Endothelial cell of umbilical vein (primary cell): ENCODE data around the gene APC2.

Experiments used
- CTCF ChIP-seq, 2 donors: IDR thresholded peaks; 1 replicate in 1 of 2; 2 replicates in 1 of 2; pipeline ENCODE4 v1.5.1; 2011; ENCODE audit warnings: low read length in 2 of 2, mild to moderate bottlenecking in 2 of 2, moderate library complexity in 2 of 2, control low read depth in 1 of 2, inconsistent platforms in 1 of 2, low read depth in 1 of 2; ENCODE audit not compliant: insufficient read depth in 1 of 2; ENCODE audit errors: extremely low read depth in 1 of 2
- EZH2 ChIP-seq: IDR thresholded peaks from 2 replicates; pipeline ENCODE4 v1.6.1; 2012; ENCODE audit warnings: borderline replicate concordance, low read depth, mild to moderate bottlenecking, moderate library complexity, low read length, inconsistent platforms; ENCODE audit not compliant: severe bottlenecking
- FOS ChIP-seq: IDR thresholded peaks from 2 replicates; pipeline ENCODE4 v1.6.1; 2011; ENCODE audit warnings: mild to moderate bottlenecking, low read length, moderate library complexity, borderline replicate concordance; ENCODE audit not compliant: insufficient read depth
- JUN ChIP-seq: IDR thresholded peaks from 2 replicates; pipeline ENCODE4 v1.6.1; 2011; ENCODE audit warnings: borderline replicate concordance, low read depth; ENCODE audit not compliant: insufficient read length, insufficient read depth
- MYC ChIP-seq: IDR thresholded peaks from one replicate; pipeline ENCODE4 v1.6.1; 2011; ENCODE audit warnings: mild to moderate bottlenecking, low read depth, low read length
- POLR2A ChIP-seq: IDR thresholded peaks from 2 replicates; pipeline ENCODE4 v1.6.1; 2012; ENCODE audit warnings: low read depth, mild to moderate bottlenecking, control low read depth, low read length
- POLR2AphosphoS5 ChIP-seq: IDR thresholded peaks from 2 replicates; pipeline ENCODE4 v1.6.1; 2012; ENCODE audit warnings: low read depth, mild to moderate bottlenecking, control low read depth, low read length, moderate library complexity; ENCODE audit not compliant: insufficient read depth

GRCh38 chr19:1416014-1416841 lies 33.7 kb upstream of the APC2 start:
- TF ChIP-seq EZH2 (no peak), CTCF (IDR thresholded peaks at IDR 0.05; ENCODE audit: extremely low read depth in 1 of 2, insufficient read depth in 1 of 2, low read depth in 1 of 2, low read length in 2 of 2) (no peak), JUN (no peak), POLR2AphosphoS5 (no peak), MYC (no peak), POLR2A (no peak), FOS (no peak)
